ENCODE results near the gene BCAS3.
"Not testable (repeated sequence)": the region's sequence is repeated elsewhere in the genome, so short reads cannot be mapped to it uniquely, and the experiment has no call there.

BCAS3 gene

GRCh38 chr17:60802377-60802776, 124.7 kb downstream of the BCAS3 start:
- DNase-seq = no peak

- no peak for DNase-seq
Measured at GRCh38 chr17:60803059-60803458, 125.4 kb downstream of the BCAS3 start.

GRCh38 chr17:60804831-60805230, 127.2 kb downstream of the BCAS3 start:
- no peak for DNase-seq

- DNase-seq = no peak
Measured at GRCh38 chr17:60809421-60809820, 131.8 kb downstream of the BCAS3 start.

GRCh38 chr17:60814941-60815340, 137.3 kb downstream of the BCAS3 start:
- DNase-seq = not testable (repeated sequence)

- DNase-seq = no peak
Measured at GRCh38 chr17:60817192-60817591, 139.5 kb downstream of the BCAS3 start.

- DNase-seq = no peak
Measured at GRCh38 chr17:60819447-60820130, 141.9 kb downstream of the BCAS3 start.

GRCh38 chr17:60823515-60823914, 145.9 kb downstream of the BCAS3 start:
- DNase-seq = no peak

- DNase-seq = no peak
Measured at GRCh38 chr17:60825351-60825750, 147.7 kb downstream of the BCAS3 start.

- DNase-seq = no peak
Measured at GRCh38 chr17:60827943-60828342, 150.3 kb downstream of the BCAS3 start.

- no peak for DNase-seq
Measured at GRCh38 chr17:60832151-60832585, 154.5 kb downstream of the BCAS3 start.

GRCh38 chr17:60832631-60833030, 155.0 kb downstream of the BCAS3 start:
- no peak for DNase-seq

- no peak for DNase-seq
Measured at GRCh38 chr17:60840456-60840855, 162.8 kb downstream of the BCAS3 start.

GRCh38 chr17:60845012-60845411, 167.4 kb downstream of the BCAS3 start:
- no peak for DNase-seq

- DNase-seq = no peak
Measured at GRCh38 chr17:60846175-60846574, 168.5 kb downstream of the BCAS3 start.

GRCh38 chr17:60851181-60851580, 173.5 kb downstream of the BCAS3 start:
- no peak for DNase-seq

GRCh38 chr17:60857556-60858080, 180.0 kb downstream of the BCAS3 start:
- DNase-seq = no peak

GRCh38 chr17:60862482-60862881, 184.8 kb downstream of the BCAS3 start:
- DNase-seq = no peak

- DNase-seq = peak in 1 of 5 donors; percentile 34
Measured at GRCh38 chr17:60863892-60864707, 186.4 kb downstream of the BCAS3 start.

- DNase-seq = peak in 1 of 5 donors; percentile 35
Measured at GRCh38 chr17:60864708-60865005, 187.0 kb downstream of the BCAS3 start.

GRCh38 chr17:60874772-60875171, 197.1 kb downstream of the BCAS3 start:
- DNase-seq = no peak

- not testable (repeated sequence) for DNase-seq
Measured at GRCh38 chr17:60886731-60887613, 209.3 kb downstream of the BCAS3 start.

- no peak for DNase-seq
Measured at GRCh38 chr17:60887614-60888028, 210.0 kb downstream of the BCAS3 start.
